GM12801 (cell line): ENCODE measurements around the gene FCER2.

Experiments
- CTCF ChIP-seq: IDR thresholded peaks from one replicate; pipeline ENCODE4 v1.5.1; 2011; ENCODE audit warnings: control low read depth; ENCODE audit not compliant: insufficient read length; ENCODE audit errors: extremely low read depth

The FCER2 gene

GRCh38 chr19:7744199-7744786, 42.4 kb upstream of the FCER2 start:
- no peak for TF ChIP-seq CTCF

- TF ChIP-seq CTCF = no peak
Measured at GRCh38 chr19:7743425-7743841, 41.5 kb upstream of the FCER2 start.

GRCh38 chr19:7742991-7743390, 41.1 kb upstream of the FCER2 start:
- no peak for TF ChIP-seq CTCF

GRCh38 chr19:7742575-7742974, 40.6 kb upstream of the FCER2 start:
- no peak for TF ChIP-seq CTCF

GRCh38 chr19:7740682-7741054, 38.7 kb upstream of the FCER2 start:
- no peak for TF ChIP-seq CTCF

GRCh38 chr19:7739801-7740681, 38.1 kb upstream of the FCER2 start:
- no peak for TF ChIP-seq CTCF

- TF ChIP-seq CTCF = no peak
Measured at GRCh38 chr19:7739211-7739755, 37.4 kb upstream of the FCER2 start.
